Parathyroid adenoma (tissue), 2 donors: ENCODE data around the gene SLC20A1.

Source experiments
- H2AFZ ChIP-seq: fragments of 300-600 bp; sonication (generic); one replicate; pipeline ENCODE4 v1.7.0; 2017; ENCODE audit warnings: antibody characterized with exemption, mild to moderate bottlenecking
- H3K27ac ChIP-seq: fragments of 300-600 bp; sonication (generic); one replicate; pipeline ENCODE4 v1.7.0; 2017
- H3K27me3 ChIP-seq: fragments of 300-600 bp; sonication (generic); one replicate; pipeline ENCODE4 v1.7.0; 2017; ENCODE audit warnings: low read length; ENCODE audit not compliant: control insufficient read depth, insufficient read depth
- H3K36me3 ChIP-seq: fragments of 300-600 bp; sonication (generic); one replicate; pipeline ENCODE4 v1.7.0; 2017; ENCODE audit warnings: low read length; ENCODE audit not compliant: control insufficient read depth, insufficient read depth
- H3K4me1 ChIP-seq: fragments of 300-600 bp; sonication (generic); one replicate; pipeline ENCODE4 v1.7.0; 2017; ENCODE audit warnings: control low read depth
- H3K4me2 ChIP-seq: fragments of 300-600 bp; sonication (generic); one replicate; pipeline ENCODE4 v1.7.0; 2017; ENCODE audit warnings: low read length
- H3K4me3 ChIP-seq: fragments of 300-600 bp; sonication (generic); one replicate; pipeline ENCODE4 v1.7.0; 2017; ENCODE audit warnings: low read depth, low read length
- H3K79me2 ChIP-seq: fragments of 300-600 bp; sonication (generic); one replicate; pipeline ENCODE4 v1.7.0; 2017; ENCODE audit warnings: control low read depth
- H3K9ac ChIP-seq: fragments of 300-600 bp; sonication (generic); one replicate; pipeline ENCODE4 v1.7.0; 2017; ENCODE audit warnings: mild to moderate bottlenecking
- H3K9me3 ChIP-seq: fragments of 300-600 bp; sonication (generic); one replicate; pipeline ENCODE4 v1.7.0; 2017; ENCODE audit warnings: low read length; ENCODE audit not compliant: control insufficient read depth
- CTCF ChIP-seq: fragments of 300-600 bp; sonication (generic); IDR thresholded peaks from one replicate; pipeline ENCODE4 v1.7.0; 2017; ENCODE audit warnings: antibody characterized with exemption, mild to moderate bottlenecking
- donor health status: primary hyperparathyroidism.

The SLC20A1 gene

GRCh38 chr2:112690853-112691401, 45.2 kb downstream of the SLC20A1 start:
- no peak overlapping the region for H3K4me3 ChIP-seq

GRCh38 chr2:112691881-112692281, 46.1 kb downstream of the SLC20A1 start:
- Histone ChIP-seq H3K36me3 (no peaks in the 10 kb centered on the region), H3K27me3 (no peaks in the 10 kb centered on the region), H3K79me2 (no peaks in the 10 kb centered on the region), H3K27ac (no peak overlapping the region), H3K4me1 (no peaks in the 10 kb centered on the region), H3K4me2 (no peak overlapping the region), H3K4me3 (no peak overlapping the region), H3K9me3 (no peaks in the 10 kb centered on the region), H2AFZ (no peak overlapping the region), H3K9ac (no peak overlapping the region)
- no peak for TF ChIP-seq CTCF

More at GRCh38 chr2:112690853-112691401, 45.2 kb downstream of the SLC20A1 start:
- Histone ChIP-seq H3K27ac (no peak overlapping the region), H3K9me3 (no peaks in the 10 kb centered on the region), H3K9ac (no peak overlapping the region), H3K4me2 (no peak overlapping the region), H3K79me2 (no peaks in the 10 kb centered on the region), H3K27me3 (no peaks in the 10 kb centered on the region), H3K4me1 (no peaks in the 10 kb centered on the region), H2AFZ (peak overlapping the region; percentile 50), H3K36me3 (no peaks in the 10 kb centered on the region)
- peak; percentile 69 for TF ChIP-seq CTCF

GRCh38 chr2:112692495-112692911, 46.8 kb downstream of the SLC20A1 start:
- Histone ChIP-seq H3K4me3 (no peak overlapping the region), H3K36me3 (no peaks in the 10 kb centered on the region), H3K9me3 (no peaks in the 10 kb centered on the region), H3K27ac (no peak overlapping the region), H3K27me3 (no peaks in the 10 kb centered on the region), H3K4me2 (no peak overlapping the region), H3K9ac (no peak overlapping the region), H3K79me2 (no peaks in the 10 kb centered on the region), H2AFZ (no peak overlapping the region), H3K4me1 (no peaks in the 10 kb centered on the region)
- no peak for TF ChIP-seq CTCF

- Histone ChIP-seq H3K27ac (no peak overlapping the region), H3K9me3 (no peaks in the 10 kb centered on the region)
These were observed 47.2 kb downstream of the SLC20A1 start for GRCh38 chr2:112692918-112693317.

More at GRCh38 chr2:112692918-112693317, 47.2 kb downstream of the SLC20A1 start:
- no peak for TF ChIP-seq CTCF
- Histone ChIP-seq H3K27me3 (no peaks in the 10 kb centered on the region), H3K4me3 (no peak overlapping the region), H3K79me2 (no peaks in the 10 kb centered on the region), H3K4me1 (no peaks in the 10 kb centered on the region), H3K4me2 (no peak overlapping the region), H2AFZ (no peak overlapping the region), H3K36me3 (no peaks in the 10 kb centered on the region), H3K9ac (no peak overlapping the region)
